Measurements from ENCODE around the gene ACACB. TPM values are rescaled to one million over a fixed set of nuclear protein-coding genes. Genes with fewer than 3 reads are reported as not detected.

ACACB gene
- total and polyA plus RNA-seq, 7 donors, result 5.3 to 295 (median 116) TPM

DNA sequence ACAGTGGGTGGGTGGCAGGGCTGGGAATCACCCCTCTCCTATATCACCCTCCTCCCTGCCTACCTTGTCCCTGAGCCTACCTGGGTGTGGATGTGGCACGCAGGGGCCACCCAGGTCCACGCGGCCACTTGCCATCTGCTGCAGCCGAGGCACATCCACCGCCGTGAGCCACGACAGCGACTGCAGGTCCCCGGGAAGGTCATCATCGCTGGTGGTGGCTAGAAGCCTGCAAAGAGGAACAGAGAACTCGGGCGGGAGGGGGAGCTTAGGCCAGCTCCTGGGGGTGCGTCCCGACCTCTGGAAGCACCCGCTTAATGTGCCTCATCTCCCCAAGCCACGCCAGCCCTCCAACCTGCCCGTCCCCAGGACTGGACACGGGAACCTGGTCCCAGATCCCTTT is 173.7 kb downstream of the ACACB start:
- TF ChIP-seq EP300 (IDR thresholded peaks at IDR 0.05), result no peak
- no peak for TF ChIP-seq POLR2AphosphoS5 (IDR thresholded peaks at IDR 0.05)
- TF ChIP-seq, protein P1, sequence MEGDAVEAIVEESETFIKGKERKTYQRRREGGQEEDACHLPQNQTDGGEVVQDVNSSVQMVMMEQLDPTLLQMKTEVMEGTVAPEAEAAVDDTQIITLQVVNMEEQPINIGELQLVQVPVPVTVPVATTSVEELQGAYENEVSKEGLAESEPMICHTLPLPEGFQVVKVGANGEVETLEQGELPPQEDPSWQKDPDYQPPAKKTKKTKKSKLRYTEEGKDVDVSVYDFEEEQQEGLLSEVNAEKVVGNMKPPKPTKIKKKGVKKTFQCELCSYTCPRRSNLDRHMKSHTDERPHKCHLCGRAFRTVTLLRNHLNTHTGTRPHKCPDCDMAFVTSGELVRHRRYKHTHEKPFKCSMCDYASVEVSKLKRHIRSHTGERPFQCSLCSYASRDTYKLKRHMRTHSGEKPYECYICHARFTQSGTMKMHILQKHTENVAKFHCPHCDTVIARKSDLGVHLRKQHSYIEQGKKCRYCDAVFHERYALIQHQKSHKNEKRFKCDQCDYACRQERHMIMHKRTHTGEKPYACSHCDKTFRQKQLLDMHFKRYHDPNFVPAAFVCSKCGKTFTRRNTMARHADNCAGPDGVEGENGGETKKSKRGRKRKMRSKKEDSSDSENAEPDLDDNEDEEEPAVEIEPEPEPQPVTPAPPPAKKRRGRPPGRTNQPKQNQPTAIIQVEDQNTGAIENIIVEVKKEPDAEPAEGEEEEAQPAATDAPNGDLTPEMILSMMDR (IDR thresholded peaks at IDR 0.05), result no peak
- TF ChIP-seq POLR2A (IDR thresholded peaks at IDR 0.05), result no peak

DNA sequence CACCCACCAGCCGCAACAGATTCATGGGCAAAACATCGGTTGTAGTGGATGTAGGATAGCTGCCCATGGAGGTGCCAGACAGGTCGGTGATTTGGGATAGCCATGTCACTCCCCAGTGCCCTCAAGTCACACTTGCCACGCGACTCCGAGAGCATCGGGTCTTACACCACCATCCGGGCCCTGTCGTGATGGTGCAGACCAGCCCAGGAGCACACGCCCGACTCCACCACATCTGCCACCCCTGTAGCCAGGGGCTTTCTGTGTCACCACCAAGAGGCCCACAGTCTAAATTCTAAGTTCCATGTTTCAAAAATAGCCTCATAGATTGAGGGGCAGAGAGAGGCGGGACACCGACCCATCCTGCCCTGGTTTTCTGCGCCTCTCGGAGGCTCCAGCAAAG is 174.7 kb downstream of the ACACB start:
- intact Hi-C loops (cut with DNase I), result no loop called here
- Histone ChIP-seq H3K4me1 (peaks cover 0 to 18% (median 16%) of the 10 kb centered on the region in 4 donors), H3K27me3 (peaks cover 0 to 3% (median 0%) of the 10 kb centered on the region in 3 donors), H3K4me3 (peak overlapping the region in 3 of 4 donors; percentile 29 to 42 (median 36)), H3K36me3 (no peaks in the 10 kb centered on the region), H3K9me3 (no peaks in the 10 kb centered on the region), H3K27ac (peak overlapping the region; percentile 29 to 68 (median 61))
- TF ChIP-seq POLR2A (IDR thresholded peaks at IDR 0.05), result no peak
- no peak for TF ChIP-seq POLR2AphosphoS5 (IDR thresholded peaks at IDR 0.05)
- DNase-seq, result no peak
- 33 to 64% methylated on average over 15 of the region's 15 CpGs for WGBS, 2 donors

More for the DNA sequence above, 173.7 kb downstream of the ACACB start:
- Histone ChIP-seq H3K27me3 (peaks cover 0 to 3% (median 0%) of the 10 kb centered on the region in 3 donors), H3K36me3 (no peaks in the 10 kb centered on the region), H3K4me3 (no peak overlapping the region), H3K27ac (no peak overlapping the region), H3K9me3 (no peaks in the 10 kb centered on the region), H3K4me1 (peaks cover 0 to 18% (median 16%) of the 10 kb centered on the region in 4 donors)
- no peak for DNase-seq
- intact Hi-C loops (cut with DNase I), result no loop called here
- WGBS, 2 donors, result 91 to 92% methylated on average over 18 of the region's 18 CpGs

DNA sequence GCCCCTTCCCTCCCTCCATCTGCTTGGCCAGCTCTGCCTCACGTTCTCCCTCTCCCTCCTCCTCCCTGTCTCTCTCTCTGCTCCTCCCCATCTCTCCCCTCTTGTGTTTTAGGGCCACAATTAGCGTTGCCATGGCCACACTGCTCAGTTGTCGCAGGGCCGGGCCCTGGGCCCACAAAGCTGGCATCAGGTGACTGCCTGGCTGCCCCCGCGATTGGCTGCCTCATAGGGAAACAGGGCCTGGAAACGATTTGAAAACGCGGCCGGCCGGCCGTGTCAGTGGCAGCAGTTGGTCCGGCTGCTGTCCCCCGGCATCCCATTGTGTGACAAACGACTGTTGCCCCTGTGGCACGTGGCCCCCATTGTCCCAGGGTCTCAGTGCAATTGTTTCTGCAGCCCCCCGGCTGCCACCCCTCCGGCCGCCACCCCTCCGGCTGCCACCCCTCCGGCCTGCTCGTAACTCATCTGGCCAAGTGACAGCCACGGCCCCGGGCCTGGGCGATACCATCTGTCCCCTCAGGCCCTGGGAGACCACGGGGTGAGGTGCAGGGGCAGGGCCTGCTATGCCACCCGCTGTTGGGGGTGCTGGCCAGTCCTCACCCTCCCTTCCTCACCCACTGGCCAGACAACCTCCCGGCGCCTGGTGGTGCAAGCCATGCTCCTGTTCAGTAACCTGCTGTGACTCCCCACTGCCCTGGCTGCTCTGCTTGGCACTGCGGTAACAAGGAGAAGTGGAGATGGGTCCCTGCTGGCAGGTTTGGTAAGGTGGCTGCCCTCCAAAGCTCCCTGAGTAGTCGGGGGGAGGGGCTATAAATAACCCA is 175.3 kb downstream of the ACACB start:
- no peak for TF ChIP-seq EP300 (IDR thresholded peaks at IDR 0.05)
- TF ChIP-seq POLR2AphosphoS5 (IDR thresholded peaks at IDR 0.05), result peak in 1 of 4 donors; percentile 41
- peak overlapping the region; percentile 29 to 68 (median 61) for H3K27ac ChIP-seq
- intact Hi-C loops (cut with DNase I), result no loop called here
- 6 to 13% methylated on average over 31 of the region's 31 CpGs for WGBS, 2 donors
- H3K9me3 ChIP-seq, result no peaks in the 10 kb centered on the region
- H3K4me1 ChIP-seq, result peaks cover 0 to 18% (median 16%) of the 10 kb centered on the region in 4 donors
- peaks cover 0 to 3% (median 0%) of the 10 kb centered on the region in 3 donors for H3K27me3 ChIP-seq
- no peaks in the 10 kb centered on the region for H3K36me3 ChIP-seq
- DNase-seq, result peak; percentile 83
- peak overlapping the region in 3 of 4 donors; percentile 29 to 42 (median 36) for H3K4me3 ChIP-seq

- no peaks in the 10 kb centered on the region for H3K36me3 ChIP-seq
- peaks cover 0 to 18% (median 16%) of the 10 kb centered on the region in 4 donors for H3K4me1 ChIP-seq
- H3K9me3 ChIP-seq, result no peaks in the 10 kb centered on the region
- H3K4me3 ChIP-seq, result no peak overlapping the region
- intact Hi-C loops (cut with DNase I), result no loop called here
- 74 to 86% methylated on average over 5 of the region's 5 CpGs for WGBS, 2 donors
- no peak for DNase-seq
- TF ChIP-seq POLR2AphosphoS5 (IDR thresholded peaks at IDR 0.05), result no peak
- TF ChIP-seq POLR2A (IDR thresholded peaks at IDR 0.05), result no peak
- TF ChIP-seq, protein P1 (IDR thresholded peaks at IDR 0.05), result no peak
- TF ChIP-seq EP300 (IDR thresholded peaks at IDR 0.05), result no peak
- peak overlapping the region in 3 of 4 donors; percentile 55 to 68 (median 67) for H3K27ac ChIP-seq
- peaks cover 0 to 3% (median 0%) of the 10 kb centered on the region in 3 donors for H3K27me3 ChIP-seq
Observed at GRCh38 chr12:109292342-109292711, 175.9 kb downstream of the ACACB start.

DNA sequence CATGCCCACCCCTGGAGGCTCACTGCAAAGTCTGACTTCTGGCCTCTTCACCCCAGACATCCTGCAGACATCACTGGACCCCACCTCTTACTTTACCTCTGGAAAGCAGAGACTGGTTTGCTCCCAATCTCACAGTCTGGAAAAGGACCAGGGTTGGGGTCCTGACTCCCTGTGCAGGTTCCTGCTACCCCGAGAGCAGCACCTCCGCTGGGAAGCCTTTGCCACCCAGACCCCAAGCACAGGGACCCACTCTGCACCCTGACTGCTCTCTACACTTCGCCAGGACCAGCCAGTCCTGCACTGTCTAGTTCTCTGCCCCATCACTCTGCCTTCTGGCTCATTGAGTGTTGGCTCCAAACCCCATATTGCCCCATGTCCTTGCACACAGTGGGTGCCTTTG is 176.7 kb downstream of the ACACB start:
- peaks cover 0 to 18% (median 16%) of the 10 kb centered on the region in 4 donors for H3K4me1 ChIP-seq
- H3K9me3 ChIP-seq, result no peaks in the 10 kb centered on the region
- H3K27me3 ChIP-seq, result peaks cover 0 to 3% (median 0%) of the 10 kb centered on the region in 3 donors
- H3K4me3 ChIP-seq, result no peak overlapping the region
- intact Hi-C loops (cut with DNase I), result no loop called here
- H3K27ac ChIP-seq, result no peak overlapping the region
- TF ChIP-seq EP300 (IDR thresholded peaks at IDR 0.05) (no peak), POLR2A (IDR thresholded peaks at IDR 0.05) (no peak), POLR2AphosphoS5 (IDR thresholded peaks at IDR 0.05) (no peak)
- TF ChIP-seq, protein P1 (IDR thresholded peaks at IDR 0.05), result no peak
- peak; percentile 49 for DNase-seq
- 78 to 86% methylated on average over 3 of the region's 3 CpGs for WGBS, 2 donors
- no peaks in the 10 kb centered on the region for H3K36me3 ChIP-seq
